ENCODE measurements around the gene EMP2.
A peak's percentile ranks its signal among the peaks of the same experiment; 100 is the strongest.

Gene EMP2

DNA sequence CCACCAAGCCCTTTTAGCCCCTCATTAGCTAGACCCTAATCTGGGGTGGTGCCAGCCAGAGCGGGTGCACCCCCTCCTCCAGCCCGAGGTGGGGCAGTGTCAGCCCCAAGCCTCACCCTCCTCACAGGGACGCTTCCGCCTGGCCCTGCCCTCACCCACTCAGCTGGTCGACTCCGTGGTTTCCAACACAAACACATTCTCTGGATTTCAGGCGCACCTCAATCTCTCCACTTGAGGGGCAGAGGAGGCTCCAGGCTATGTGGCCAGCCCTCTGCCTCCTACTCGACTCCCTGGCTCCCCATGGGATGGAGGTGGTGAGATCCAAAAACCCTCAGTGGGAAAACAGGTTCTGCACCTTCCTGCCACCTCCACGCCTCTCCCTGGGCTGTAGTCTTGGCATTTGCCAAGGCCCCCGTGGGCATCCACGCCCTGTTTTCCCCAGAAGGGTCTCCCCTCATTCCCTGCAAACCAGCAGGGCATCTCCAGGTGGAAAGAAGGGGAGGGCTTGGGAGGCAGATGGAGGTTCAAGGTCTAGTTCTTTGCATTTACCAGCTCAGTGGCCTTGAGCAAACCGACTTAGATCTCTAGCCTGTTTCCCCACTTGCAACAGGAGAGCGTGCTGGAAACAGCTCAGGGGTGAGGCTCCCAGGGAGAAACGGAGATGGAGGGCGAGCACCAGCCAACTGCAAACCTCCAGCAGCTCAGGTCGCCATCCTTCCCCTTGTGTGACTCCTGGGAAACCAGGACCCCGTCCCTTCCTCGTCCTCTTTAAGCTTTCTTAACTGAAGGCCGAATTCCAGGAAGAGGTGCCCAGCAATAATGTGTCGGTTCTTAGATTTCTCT, 1.7 kb downstream of the EMP2 start:
- H3K36me3 Mint-ChIP-seq = peaks cover 0 to 2% of the 10 kb centered on the region in 2 donors
- H3K27ac Mint-ChIP-seq = no peak overlapping the region
- H3K9me3 Mint-ChIP-seq = no peaks in the 10 kb centered on the region
- H3K27me3 Mint-ChIP-seq = peaks cover 53% of the 10 kb centered on the region in 2 donors
- H3K4me1 Mint-ChIP-seq = peaks cover 9% of the 10 kb centered on the region in 2 donors
- no peak for ATAC-seq (replicated peaks)
- DNase-seq = no peak
- H3K4me3 Mint-ChIP-seq = no peak overlapping the region

DNA sequence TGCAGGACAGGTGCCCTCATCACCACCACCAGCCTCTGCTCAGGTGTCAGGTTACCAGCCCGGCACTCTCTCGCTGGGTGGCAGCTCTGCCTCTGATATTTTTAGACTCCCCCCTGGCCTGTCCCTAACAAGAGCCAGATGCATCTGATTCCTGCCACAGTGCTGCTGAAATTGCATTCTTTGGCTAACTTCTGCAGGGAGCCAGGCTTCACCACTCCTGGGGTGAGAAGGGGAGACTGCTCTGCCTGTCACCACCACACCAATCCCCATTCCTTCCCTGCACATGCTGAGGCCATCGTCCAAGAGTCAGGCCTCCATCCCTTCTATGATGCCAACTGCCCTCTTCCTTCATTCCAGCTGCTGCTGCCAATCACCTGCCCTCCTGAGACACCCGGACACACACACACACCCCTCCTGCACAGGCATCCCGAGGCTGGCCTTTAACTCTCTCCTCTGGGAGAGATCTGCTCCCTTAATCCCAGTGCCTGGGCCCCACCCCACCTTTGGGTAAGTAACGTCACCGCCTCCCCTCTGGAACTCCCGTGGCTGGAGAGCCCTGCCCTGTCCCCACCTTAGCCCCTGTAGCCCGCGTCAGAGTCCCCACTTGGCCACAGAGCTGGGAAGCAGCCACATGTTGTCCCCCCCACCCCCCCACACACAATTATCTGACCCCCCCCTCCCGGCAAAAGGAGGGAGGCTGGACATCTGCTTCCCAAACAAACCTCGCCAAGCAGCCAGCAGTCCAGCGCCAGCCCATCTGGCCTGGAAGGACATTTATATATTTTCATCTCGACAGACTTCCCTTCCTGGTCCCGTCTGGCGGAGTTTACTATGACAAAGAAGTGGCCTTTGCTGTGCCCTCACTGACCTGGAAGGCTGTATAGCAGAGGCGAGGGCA, 2.8 kb downstream of the EMP2 start:
- Mint-ChIP-seq H3K27me3 (peaks cover 44% of the 10 kb centered on the region in 2 donors), H3K4me1 (peaks cover 9% of the 10 kb centered on the region in 2 donors), H3K9me3 (no peaks in the 10 kb centered on the region), H3K36me3 (peaks cover 0 to 2% of the 10 kb centered on the region in 2 donors), H3K27ac (no peak overlapping the region), H3K4me3 (no peak overlapping the region)
- ATAC-seq (replicated peaks) (no peak), DNase-seq (no peak)

DNA sequence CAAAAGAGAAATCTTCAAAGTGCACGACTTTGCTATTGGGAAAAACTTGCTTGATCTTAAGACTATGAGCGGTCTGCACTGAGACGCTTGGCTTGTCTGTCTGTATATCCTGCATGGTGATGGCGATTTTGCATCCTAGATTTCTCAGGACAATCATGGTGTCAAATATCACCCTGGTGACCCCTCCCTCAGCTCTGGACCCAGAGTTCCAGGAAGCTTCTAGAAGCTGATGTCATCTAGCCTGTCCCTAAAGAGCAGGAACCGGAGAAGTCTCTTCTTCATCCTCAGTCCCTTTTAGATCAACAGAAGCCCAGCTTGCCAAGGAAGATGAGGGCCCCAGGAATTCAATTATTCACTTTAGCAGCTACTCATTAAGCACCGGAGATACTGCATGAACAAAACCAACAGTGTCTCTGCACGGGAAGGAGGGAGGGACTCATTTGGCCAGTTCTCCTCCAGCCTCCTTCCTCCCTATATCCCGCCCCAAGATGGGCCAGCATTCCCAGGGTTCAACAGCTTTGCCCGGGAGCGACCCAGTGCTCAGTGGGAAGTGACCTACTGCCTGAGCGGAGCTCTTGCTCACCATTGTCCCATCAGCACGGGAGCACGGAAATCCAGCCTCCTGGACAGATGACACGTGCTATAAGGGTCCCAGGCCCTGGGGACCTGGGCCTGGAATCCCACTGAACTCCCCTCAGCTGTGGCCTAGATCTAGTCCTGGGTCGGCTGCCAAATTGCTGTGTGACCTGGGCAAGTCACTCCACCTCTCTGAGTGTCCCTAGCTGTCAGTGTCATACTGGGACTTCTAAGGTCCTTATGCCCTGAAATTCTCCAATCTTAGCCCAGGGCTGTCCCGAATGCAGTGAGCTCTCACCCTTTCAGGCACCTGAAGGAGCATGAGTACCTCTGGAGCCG, 3.8 kb downstream of the EMP2 start:
- no peak for ATAC-seq (replicated peaks)
- Mint-ChIP-seq H3K4me1 (peaks cover 9% of the 10 kb centered on the region in 2 donors), H3K36me3 (peaks cover 0 to 2% of the 10 kb centered on the region in 2 donors), H3K4me3 (no peak overlapping the region), H3K27me3 (peaks cover 39 to 41% of the 10 kb centered on the region in 2 donors), H3K9me3 (no peaks in the 10 kb centered on the region), H3K27ac (no peak overlapping the region)
- DNase-seq = no peak

DNA sequence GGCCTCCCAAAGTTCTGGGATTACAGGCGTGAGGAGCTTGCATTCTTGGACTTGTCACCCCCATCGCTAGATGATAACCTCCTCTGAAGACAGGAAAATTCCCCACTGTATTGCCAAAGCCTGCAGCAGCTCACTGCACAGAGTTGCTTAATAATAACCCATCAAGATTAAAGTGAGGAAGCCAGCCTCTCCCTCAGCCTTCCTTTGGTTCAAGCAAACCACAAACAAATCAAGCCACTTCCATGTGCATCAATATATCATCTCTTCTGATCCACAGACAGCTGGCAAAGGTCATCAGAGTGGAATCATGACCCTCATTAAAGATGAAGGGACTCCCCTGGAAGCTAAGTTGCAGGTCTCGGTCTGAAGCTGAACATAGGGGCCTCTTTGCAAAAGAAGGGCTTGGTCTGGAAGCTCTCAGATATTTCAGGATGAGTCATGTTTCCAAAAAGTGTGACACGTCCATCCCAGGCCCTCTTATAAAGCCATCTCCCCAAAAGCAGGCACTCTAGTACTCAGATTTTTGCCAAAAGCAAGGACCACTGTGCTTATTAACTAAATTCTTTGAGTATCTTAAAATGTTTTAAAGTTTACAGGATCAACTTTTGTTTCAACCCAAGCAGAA, 4.8 kb downstream of the EMP2 start:
- no peak for DNase-seq
- ATAC-seq (replicated peaks) = no peak
- H3K36me3 Mint-ChIP-seq = no peaks in the 10 kb centered on the region
- peaks cover 29 to 31% of the 10 kb centered on the region in 2 donors for H3K27me3 Mint-ChIP-seq
- no peaks in the 10 kb centered on the region for H3K9me3 Mint-ChIP-seq
- peaks cover under 1 to 3% of the 10 kb centered on the region in 2 donors for H3K4me1 Mint-ChIP-seq
- H3K4me3 Mint-ChIP-seq = no peak overlapping the region
- no peak overlapping the region for H3K27ac Mint-ChIP-seq

DNA sequence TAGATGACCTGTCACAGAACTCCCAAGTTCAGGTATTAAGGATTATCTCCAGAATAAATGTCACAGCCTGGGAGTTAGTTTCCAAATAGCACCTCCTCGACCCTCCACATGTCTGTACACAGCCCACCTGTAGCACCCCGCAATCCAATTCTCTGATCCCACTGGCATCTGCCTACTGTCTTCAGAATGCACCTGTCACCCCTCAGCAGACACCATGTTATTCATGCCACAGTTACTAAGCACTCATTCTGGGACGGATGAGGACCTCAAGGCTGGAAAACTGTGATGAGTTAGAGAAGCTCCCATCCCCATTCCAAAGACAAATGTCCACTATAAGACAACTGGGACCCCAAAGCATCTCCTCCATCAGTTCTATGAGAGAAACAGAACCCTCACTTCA, 7.8 kb downstream of the EMP2 start:
- H3K27me3 Mint-ChIP-seq = peaks cover 7 to 10% of the 10 kb centered on the region in 2 donors
- no peaks in the 10 kb centered on the region for H3K9me3 Mint-ChIP-seq
- H3K36me3 Mint-ChIP-seq = no peaks in the 10 kb centered on the region
- ATAC-seq (replicated peaks) (no peak), DNase-seq (no peak)
- H3K4me1 Mint-ChIP-seq = peaks cover 0 to 1% of the 10 kb centered on the region in 2 donors
- H3K4me3 Mint-ChIP-seq = no peak overlapping the region
- no peak overlapping the region for H3K27ac Mint-ChIP-seq

DNA sequence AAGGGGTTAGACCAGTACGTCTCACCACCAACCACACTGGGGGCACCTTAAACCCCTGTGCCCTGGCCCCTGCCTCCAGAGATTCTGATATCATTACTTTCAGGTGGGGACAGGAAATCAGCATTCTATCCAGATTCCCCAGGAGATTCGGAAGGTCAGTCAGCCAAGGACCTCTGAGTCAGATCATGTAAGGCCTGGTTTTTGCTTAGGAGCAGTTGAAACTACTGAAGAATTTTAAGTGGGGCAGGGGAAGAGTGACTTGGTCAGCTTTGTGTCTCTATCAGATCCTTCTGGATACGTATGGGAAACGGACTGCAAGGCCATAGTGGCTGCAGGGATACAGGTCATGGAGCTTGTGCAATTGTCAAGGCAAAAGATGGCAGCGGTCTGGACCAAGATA, 9.0 kb downstream of the EMP2 start:
- ATAC-seq (replicated peaks) (no peak), DNase-seq (no peak)
- Mint-ChIP-seq H3K36me3 (no peaks in the 10 kb centered on the region), H3K9me3 (no peaks in the 10 kb centered on the region), H3K4me3 (no peak overlapping the region), H3K4me1 (peaks cover 3 to 5% of the 10 kb centered on the region in 2 donors), H3K27ac (no peak overlapping the region), H3K27me3 (peaks cover 0 to 7% of the 10 kb centered on the region in 2 donors)

DNA sequence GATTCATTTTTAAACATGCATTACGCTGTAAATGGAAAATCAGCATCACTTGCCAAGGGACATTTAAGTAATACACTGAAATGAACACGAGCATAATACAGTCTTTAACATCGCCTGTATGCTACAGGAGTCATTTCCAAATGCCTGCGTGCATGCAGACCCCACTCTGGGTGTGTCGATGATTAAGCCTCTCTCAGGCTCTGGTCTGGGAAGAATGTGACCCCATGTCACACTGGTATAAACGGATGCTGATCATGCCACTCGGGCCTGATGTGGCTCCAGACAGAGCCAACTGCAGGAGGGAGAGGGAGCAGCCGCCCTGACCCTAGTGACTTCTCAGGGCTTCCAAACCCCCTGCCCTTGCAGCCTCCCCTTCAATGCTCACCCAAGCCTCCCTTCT, 10.8 kb downstream of the EMP2 start:
- no peaks in the 10 kb centered on the region for H3K9me3 Mint-ChIP-seq
- no peaks in the 10 kb centered on the region for H3K36me3 Mint-ChIP-seq
- H3K27ac Mint-ChIP-seq = no peak overlapping the region
- H3K4me1 Mint-ChIP-seq = peaks cover 3 to 7% of the 10 kb centered on the region in 2 donors
- ATAC-seq (replicated peaks) (no peak), DNase-seq (no peak)
- H3K27me3 Mint-ChIP-seq = peaks cover 0 to 7% of the 10 kb centered on the region in 2 donors
- H3K4me3 Mint-ChIP-seq = no peak overlapping the region

DNA sequence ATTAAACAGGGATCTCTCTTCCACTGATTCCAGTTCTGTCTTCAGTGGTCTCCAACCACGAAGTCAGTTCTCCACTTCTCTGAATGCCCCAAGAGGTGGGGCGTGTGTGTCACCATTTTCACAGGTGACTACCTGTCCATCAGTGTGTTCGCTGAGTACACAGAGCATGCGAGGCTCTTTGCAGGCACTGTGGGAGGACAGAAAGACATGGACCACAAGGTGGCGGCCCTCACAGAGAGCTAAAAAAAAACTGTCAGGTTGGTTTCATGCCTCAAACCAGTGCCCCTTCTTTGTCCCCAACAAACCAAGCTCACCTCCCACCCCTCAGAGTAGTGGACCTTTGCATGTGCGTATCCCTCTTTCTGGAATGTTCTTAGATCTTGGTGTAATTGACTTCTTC, 13.8 kb downstream of the EMP2 start:
- Mint-ChIP-seq H3K4me1 (peaks cover 3 to 15% of the 10 kb centered on the region in 2 donors), H3K27ac (no peak overlapping the region), H3K27me3 (peaks cover 0 to 7% of the 10 kb centered on the region in 2 donors), H3K36me3 (no peaks in the 10 kb centered on the region), H3K9me3 (peaks cover 3% of the 10 kb centered on the region in 2 donors), H3K4me3 (no peak overlapping the region)
- ATAC-seq (replicated peaks) (no peak), DNase-seq (no peak)

DNA sequence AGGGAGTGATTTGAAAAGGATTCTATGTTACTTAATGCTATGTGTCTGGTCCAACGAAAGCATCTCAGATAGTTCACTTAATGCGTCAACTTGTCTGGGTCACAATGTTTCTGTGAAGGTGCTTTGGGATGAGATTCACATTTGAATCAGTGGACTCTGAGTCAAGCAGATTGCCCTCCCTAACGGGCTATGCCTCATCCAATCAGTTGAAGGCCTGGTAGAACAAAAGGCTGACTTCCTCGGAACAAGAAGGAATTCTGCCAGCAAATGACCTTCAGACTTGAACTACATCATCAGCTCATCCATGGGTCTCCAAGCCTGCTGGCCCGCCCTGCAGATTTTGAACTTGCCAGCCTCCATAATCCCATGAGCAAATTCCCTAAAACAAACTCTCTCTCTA, 15.2 kb downstream of the EMP2 start:
- H3K27ac Mint-ChIP-seq = no peak overlapping the region
- ATAC-seq (replicated peaks) = no peak
- H3K4me1 Mint-ChIP-seq = peaks cover 11 to 29% of the 10 kb centered on the region in 2 donors
- DNase-seq = no peak
- H3K36me3 Mint-ChIP-seq = no peaks in the 10 kb centered on the region
- H3K4me3 Mint-ChIP-seq = no peak overlapping the region
- peaks cover 3% of the 10 kb centered on the region in 2 donors for H3K9me3 Mint-ChIP-seq
- H3K27me3 Mint-ChIP-seq = peaks cover 0 to 7% of the 10 kb centered on the region in 2 donors

DNA sequence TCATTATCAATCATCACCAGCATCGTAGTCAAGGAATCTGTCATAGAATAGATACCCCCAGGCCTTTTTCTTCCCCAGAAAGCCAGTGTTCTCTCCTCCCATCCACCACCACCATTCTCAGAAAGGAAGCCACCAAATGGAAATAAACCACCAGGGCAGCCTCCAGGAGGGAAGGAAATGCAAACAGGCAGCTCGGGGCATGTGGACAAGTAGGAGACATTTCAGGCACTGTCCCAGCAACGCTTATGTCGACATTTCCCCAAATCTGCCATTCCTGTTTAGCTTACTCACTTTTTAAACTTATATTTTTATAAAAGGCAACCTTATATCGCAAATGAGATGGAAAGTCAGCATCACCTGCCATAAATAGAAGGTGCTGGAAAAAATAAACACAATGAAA, 15.8 kb downstream of the EMP2 start:
- H3K36me3 Mint-ChIP-seq = no peaks in the 10 kb centered on the region
- ATAC-seq (replicated peaks) = no peak
- H3K27me3 Mint-ChIP-seq = peaks cover 0 to 7% of the 10 kb centered on the region in 2 donors
- DNase-seq = no peak
- H3K4me1 Mint-ChIP-seq = peaks cover 11 to 29% of the 10 kb centered on the region in 2 donors
- H3K4me3 Mint-ChIP-seq = no peak overlapping the region
- no peak overlapping the region for H3K27ac Mint-ChIP-seq
- peaks cover 3% of the 10 kb centered on the region in 2 donors for H3K9me3 Mint-ChIP-seq

DNA sequence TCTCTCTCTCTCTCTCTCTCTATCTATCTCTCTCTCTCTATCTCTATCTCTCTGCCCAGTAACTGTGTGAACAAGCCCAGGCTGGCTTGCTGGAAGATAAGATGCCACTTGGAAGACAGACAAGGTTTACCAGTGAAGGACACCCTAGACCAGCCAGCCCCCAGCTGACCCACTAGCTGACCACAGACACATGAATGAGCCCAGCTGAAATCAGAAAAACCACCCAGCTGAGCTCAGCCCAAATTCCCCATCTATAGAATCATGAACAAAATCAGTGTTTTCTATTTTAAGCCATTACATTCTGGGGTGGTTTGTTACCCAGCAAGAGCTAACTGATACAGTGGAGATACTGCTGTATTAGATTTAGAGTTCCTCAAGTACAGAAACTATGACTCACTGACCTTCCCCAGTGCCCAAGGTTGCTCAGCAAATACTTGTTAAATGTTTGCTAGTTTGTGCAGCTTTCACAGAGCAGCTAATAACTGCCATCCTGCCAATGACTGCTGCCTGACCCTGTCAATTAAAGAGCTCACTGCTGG, 18.0 kb downstream of the EMP2 start:
- no peak for DNase-seq
- Mint-ChIP-seq H3K4me1 (peaks cover 12 to 35% of the 10 kb centered on the region in 2 donors), H3K27ac (no peak overlapping the region), H3K27me3 (peaks cover 0 to 4% of the 10 kb centered on the region in 2 donors), H3K9me3 (peaks cover 3% of the 10 kb centered on the region in 2 donors), H3K4me3 (no peak overlapping the region), H3K36me3 (no peaks in the 10 kb centered on the region)
- no peak for ATAC-seq (replicated peaks)

DNA sequence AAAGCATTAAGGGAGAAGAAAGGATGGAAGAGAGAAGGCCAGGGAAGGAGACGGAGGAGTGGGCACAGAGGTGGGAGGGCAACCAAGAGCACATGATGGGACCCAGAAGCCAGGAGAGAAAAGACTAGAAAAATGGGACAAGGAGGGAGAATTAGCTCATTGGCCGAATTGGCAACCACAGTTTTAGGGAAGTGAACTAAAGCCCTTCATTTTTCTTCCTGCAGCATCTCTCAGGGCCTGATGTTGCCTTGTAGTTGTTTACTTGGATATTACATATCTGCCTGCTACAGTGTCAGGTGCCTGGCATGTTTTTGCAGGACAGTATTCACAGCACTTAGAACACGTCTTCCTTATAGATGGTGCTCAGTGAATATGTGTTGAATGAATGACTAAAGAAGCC, 19.0 kb downstream of the EMP2 start:
- Mint-ChIP-seq H3K4me1 (peaks cover 10 to 32% of the 10 kb centered on the region in 2 donors), H3K27ac (peak overlapping the region; percentile 77), H3K27me3 (no peaks in the 10 kb centered on the region), H3K9me3 (peaks cover 3% of the 10 kb centered on the region in 2 donors), H3K36me3 (no peaks in the 10 kb centered on the region), H3K4me3 (no peak overlapping the region)
- no peak for DNase-seq
- ATAC-seq (replicated peaks) = no peak

DNA sequence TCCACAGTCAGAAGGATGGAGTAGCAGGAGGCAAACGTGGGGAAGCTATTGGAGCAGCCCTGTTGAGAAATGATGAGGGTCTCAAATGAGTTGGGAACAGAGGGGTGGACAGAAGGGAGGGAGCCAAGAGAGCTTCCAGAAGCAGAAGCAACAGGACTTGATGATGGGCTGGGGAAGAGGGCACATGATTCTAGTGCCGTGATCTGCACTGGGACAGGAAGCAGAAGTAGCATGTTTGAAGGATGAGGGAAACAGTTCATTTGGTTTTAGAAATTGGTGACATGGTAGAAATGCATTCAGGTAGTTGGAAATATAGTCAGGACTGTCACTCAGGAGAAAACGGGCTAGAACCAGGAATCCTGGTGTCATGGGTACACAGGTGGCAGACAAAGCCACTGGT, 19.4 kb downstream of the EMP2 start:
- no peaks in the 10 kb centered on the region for H3K36me3 Mint-ChIP-seq
- ATAC-seq (replicated peaks) (no peak), DNase-seq (no peak)
- peaks cover 3% of the 10 kb centered on the region in 2 donors for H3K9me3 Mint-ChIP-seq
- peaks cover 10 to 29% of the 10 kb centered on the region in 2 donors for H3K4me1 Mint-ChIP-seq
- no peak overlapping the region for H3K4me3 Mint-ChIP-seq
- peak overlapping the region; percentile 77 for H3K27ac Mint-ChIP-seq
- H3K27me3 Mint-ChIP-seq = no peaks in the 10 kb centered on the region

Data from stimulated activated naive B cell treated with anti-CD40 and anti-IgM and Interleukin-4, amounts not matched to agents 10 μg/mL and 1 μg/mL and 100 μg/mL, for 72 hours (primary cell).